Duodenal mucosa (tissue), 2 donors: ENCODE data around the gene RPS2.

Experiments
- H3K27ac ChIP-seq: one replicate; pipeline ENCODE4 v1.7.0; 2013; ENCODE audit warnings: low read depth, low read length
- H3K27me3 ChIP-seq, 2 donors: one replicate each; pipeline ENCODE4 v1.7.0; 2013; ENCODE audit warnings: low read length in 2 of 2, control low read depth in 1 of 2; ENCODE audit not compliant: insufficient read depth in 2 of 2, control insufficient read depth in 1 of 2
- H3K36me3 ChIP-seq, 2 donors: one replicate each; pipeline ENCODE4 v1.7.0; 2013; ENCODE audit warnings: low read length in 2 of 2, control low read depth in 1 of 2; ENCODE audit not compliant: insufficient read depth in 2 of 2, control insufficient read depth in 1 of 2
- H3K4me1 ChIP-seq, 2 donors: one replicate each; pipeline ENCODE4 v1.7.0; 2013; ENCODE audit warnings: low read length in 2 of 2, control low read depth in 1 of 2; ENCODE audit not compliant: insufficient read depth in 2 of 2, control insufficient read depth in 1 of 2
- H3K4me3 ChIP-seq, 2 donors: one replicate each; pipeline ENCODE4 v1.7.0; 2013; ENCODE audit warnings: low read length in 2 of 2, low read depth in 1 of 2
- H3K9ac ChIP-seq, 2 donors: one replicate each; pipeline ENCODE4 v1.7.0; 2013; ENCODE audit warnings: low read length in 2 of 2, low read depth in 1 of 2
- H3K9me3 ChIP-seq, 2 donors: one replicate each; pipeline ENCODE4 v1.7.0; 2013; ENCODE audit warnings: low read length in 2 of 2, control low read depth in 1 of 2; ENCODE audit not compliant: control insufficient read depth in 1 of 2

RPS2 gene

GRCh38 chr16:1932050-1933028, 32.3 kb downstream of the RPS2 start:
- H3K4me1 ChIP-seq, result peaks cover 3 to 11% of the 10 kb centered on the region in 2 donors
- peaks cover 0 to 4% of the 10 kb centered on the region in 2 donors for H3K36me3 ChIP-seq
- H3K27ac ChIP-seq, result no peak overlapping the region
- no peak overlapping the region for H3K4me3 ChIP-seq
- no peak overlapping the region for H3K9ac ChIP-seq
- no peaks in the 10 kb centered on the region for H3K27me3 ChIP-seq
- H3K9me3 ChIP-seq, result no peaks in the 10 kb centered on the region

GRCh38 chr16:1930338-1930720, 34.3 kb downstream of the RPS2 start:
- H3K36me3 ChIP-seq, result no peaks in the 10 kb centered on the region
- no peak overlapping the region for H3K9ac ChIP-seq
- no peaks in the 10 kb centered on the region for H3K9me3 ChIP-seq
- H3K4me3 ChIP-seq, result no peak overlapping the region
- peaks cover 3 to 6% of the 10 kb centered on the region in 2 donors for H3K4me1 ChIP-seq
- no peak overlapping the region for H3K27ac ChIP-seq
- H3K27me3 ChIP-seq, result no peaks in the 10 kb centered on the region

- no peak overlapping the region for H3K27ac ChIP-seq
- H3K9me3 ChIP-seq, result no peaks in the 10 kb centered on the region
- no peaks in the 10 kb centered on the region for H3K27me3 ChIP-seq
- peak overlapping the region; percentile 26 to 38 for H3K9ac ChIP-seq
- peaks cover 3% of the 10 kb centered on the region in 2 donors for H3K4me1 ChIP-seq
- no peaks in the 10 kb centered on the region for H3K36me3 ChIP-seq
- peak overlapping the region; percentile 21 to 43 for H3K4me3 ChIP-seq
Measured at GRCh38 chr16:1929578-1930337, 34.9 kb downstream of the RPS2 start.

- no peaks in the 10 kb centered on the region for H3K9me3 ChIP-seq
- peaks cover 3% of the 10 kb centered on the region in 2 donors for H3K4me1 ChIP-seq
- no peaks in the 10 kb centered on the region for H3K27me3 ChIP-seq
- peak overlapping the region in 1 of 2 donors; percentile 43 for H3K4me3 ChIP-seq
- H3K27ac ChIP-seq, result no peak overlapping the region
- H3K9ac ChIP-seq, result peak overlapping the region; percentile 26 to 54
- no peaks in the 10 kb centered on the region for H3K36me3 ChIP-seq
Measured at GRCh38 chr16:1929105-1929504, 35.5 kb downstream of the RPS2 start.

GRCh38 chr16:1926271-1926670, 38.4 kb downstream of the RPS2 start:
- no peak overlapping the region for H3K4me3 ChIP-seq
- no peaks in the 10 kb centered on the region for H3K36me3 ChIP-seq
- H3K9me3 ChIP-seq, result no peaks in the 10 kb centered on the region
- peaks cover 11 to 19% of the 10 kb centered on the region in 2 donors for H3K27me3 ChIP-seq
- peaks cover 7 to 9% of the 10 kb centered on the region in 2 donors for H3K4me1 ChIP-seq
- no peak overlapping the region for H3K27ac ChIP-seq
- no peak overlapping the region for H3K9ac ChIP-seq

GRCh38 chr16:1924095-1924494, 40.5 kb downstream of the RPS2 start:
- H3K36me3 ChIP-seq, result no peaks in the 10 kb centered on the region
- peaks cover 4 to 6% of the 10 kb centered on the region in 2 donors for H3K4me1 ChIP-seq
- no peak overlapping the region for H3K4me3 ChIP-seq
- H3K27ac ChIP-seq, result no peak overlapping the region
- peaks cover 33 to 40% of the 10 kb centered on the region in 2 donors for H3K27me3 ChIP-seq
- no peaks in the 10 kb centered on the region for H3K9me3 ChIP-seq
- H3K9ac ChIP-seq, result no peak overlapping the region

GRCh38 chr16:1923299-1924034, 41.2 kb downstream of the RPS2 start:
- Histone ChIP-seq H3K36me3 (no peaks in the 10 kb centered on the region), H3K9me3 (no peaks in the 10 kb centered on the region), H3K9ac (no peak overlapping the region), H3K27me3 (peaks cover 39 to 46% of the 10 kb centered on the region in 2 donors), H3K27ac (no peak overlapping the region), H3K4me1 (peaks cover 4 to 10% of the 10 kb centered on the region in 2 donors), H3K4me3 (no peak overlapping the region)

- Histone ChIP-seq H3K27ac (no peak overlapping the region), H3K9ac (no peak overlapping the region), H3K4me3 (no peak overlapping the region), H3K9me3 (no peaks in the 10 kb centered on the region), H3K4me1 (peaks cover 4 to 15% of the 10 kb centered on the region in 2 donors), H3K27me3 (peaks cover 44 to 51% of the 10 kb centered on the region in 2 donors), H3K36me3 (no peaks in the 10 kb centered on the region)
Measured at GRCh38 chr16:1922357-1922756, 42.3 kb downstream of the RPS2 start.

GRCh38 chr16:1920727-1921171, 43.9 kb downstream of the RPS2 start:
- no peak overlapping the region for H3K27ac ChIP-seq
- no peak overlapping the region for H3K4me3 ChIP-seq
- H3K4me1 ChIP-seq, result peaks cover 4 to 15% of the 10 kb centered on the region in 2 donors
- no peaks in the 10 kb centered on the region for H3K9me3 ChIP-seq
- H3K36me3 ChIP-seq, result no peaks in the 10 kb centered on the region
- no peak overlapping the region for H3K9ac ChIP-seq
- peaks cover 58 to 67% of the 10 kb centered on the region in 2 donors for H3K27me3 ChIP-seq
